K562 (cell line): ENCODE measurements around the gene HIPK2. TPM values are rescaled to one million over a fixed set of nuclear protein-coding genes. Genes with fewer than 3 reads are reported as not detected.

ENCODE experiments used
- ATAC-seq: fragments of 200-7000 bp; cut with Tn5 transposase; 3 replicates; pipeline ENCODE4 v1.9.1; 2020; ENCODE audit warnings: moderate library complexity
- BruUV-seq: library from RNA; stranded (reverse); fragments of 400-500 nt; replicated peaks from 2 replicates; lab custom pipeline; 2021; lab: Mats Ljungman, UMichigan
- CTCF ChIA-PET: fragments of 300-600 bp; formaldehyde crosslinking; extraction: SDS; loops from one replicate; lab custom pipeline; 2021; ENCODE audit warnings: low intra/inter-chr PET ratio; lab: Yijun Ruan, JAX
- POLR2A ChIA-PET: fragments of 300-600, 350-650 bp; sonication (Branson Sonifier 250); formaldehyde crosslinking; extraction: SDS; loops from one replicate; lab custom pipeline; 2021; ENCODE audit warnings: antibody characterized with exemption, inconsistent platforms; lab: Yijun Ruan, JAX
- DNase-seq, 4 experiments: peaks; one replicate each; pipeline versions ENCODE4 v3.0.0 to v3.0.0-alpha.2; 2011 to 2018; ENCODE audit warnings: low spot score in 3 of 4, mixed read lengths in 3 of 4; ENCODE audit errors: extremely low read depth in 1 of 4
- FAIRE-seq: peaks from 2 replicates; lab custom pipeline; 2011; peaks lifted over from hg19 to GRCh38; lab: Jason Lieb, UNC
- H2AFZ ChIP-seq: 2 replicates; pipeline ENCODE4 v1.6.0; 2011; ENCODE audit warnings: low read depth, low read length, control low read depth, inconsistent platforms
- H3K27ac ChIP-seq: fragments of 200-600 bp; 3 replicates; pipeline ENCODE4 v1.8.0; 2011; ENCODE audit warnings: low read depth, mild to moderate bottlenecking, control low read depth, inconsistent platforms, low read length, moderate library complexity, mixed read lengths; ENCODE audit errors: extremely low read depth
- H3K27me3 ChIP-seq, 2 experiments: fragments of 300-600 bp in 1 of 2; 2 replicates in 1 of 2; 3 replicates in 1 of 2; pipeline versions ENCODE4 v1.6.0 to v1.8.0; 2011; ENCODE audit warnings: inconsistent platforms in 2 of 2, low read length in 2 of 2, mild to moderate bottlenecking in 1 of 2, mixed read lengths in 1 of 2, moderate library complexity in 1 of 2; ENCODE audit not compliant: control insufficient read depth in 2 of 2, insufficient read depth in 2 of 2
- H3K36me3 ChIP-seq: fragments of 300-600 bp; 3 replicates; pipeline ENCODE4 v1.8.0; 2011; ENCODE audit warnings: mild to moderate bottlenecking, low read length, inconsistent platforms; ENCODE audit not compliant: control insufficient read depth, insufficient read depth
- H3K4me1 ChIP-seq, 2 experiments: fragments of 200-600 bp in 1 of 2; replicated peaks in 1 of 2; 2 replicates in 1 of 2; 3 replicates in 1 of 2; pipeline versions ENCODE4 v1.5.1 to v1.8.0; 2011; ENCODE audit warnings: inconsistent platforms in 2 of 2, low read length in 2 of 2, mild to moderate bottlenecking in 1 of 2, mixed read lengths in 1 of 2, moderate library complexity in 1 of 2; ENCODE audit not compliant: control insufficient read depth in 2 of 2, insufficient read depth in 2 of 2
- H3K4me2 ChIP-seq: 2 replicates; pipeline ENCODE4 v1.6.1; 2011; ENCODE audit warnings: low read length, control low read depth, inconsistent platforms, mixed read lengths; ENCODE audit not compliant: insufficient read depth
- H3K4me3 ChIP-seq: fragments of 200-600 bp; sonication (generic), shearing (Covaris generic); 2 replicates; pipeline ENCODE4 v1.5.1; 2016; ENCODE audit warnings: control low read depth, inconsistent platforms
- H3K79me2 ChIP-seq: fragments of 200-600 bp; 3 replicates; pipeline ENCODE4 v1.8.0; 2011; ENCODE audit warnings: low read length, inconsistent platforms; ENCODE audit not compliant: control insufficient read depth, insufficient read depth
- H3K9ac ChIP-seq, 2 experiments: 2 replicates each; pipeline versions ENCODE4 v1.6.0 to v1.6.1; 2011; ENCODE audit warnings: low read depth in 2 of 2, low read length in 2 of 2, control low read depth in 1 of 2, inconsistent platforms in 1 of 2, mild to moderate bottlenecking in 1 of 2, mixed read lengths in 1 of 2; ENCODE audit not compliant: insufficient read depth in 1 of 2
- H3K9me1 ChIP-seq: one replicate; pipeline ENCODE4 v1.6.0; 2011; ENCODE audit warnings: inconsistent platforms, mild to moderate bottlenecking, low read length, moderate library complexity; ENCODE audit not compliant: control insufficient read depth, insufficient read depth
- H3K9me3 ChIP-seq: replicated peaks from 2 replicates; pipeline ENCODE4 v1.5.1; 2011; ENCODE audit warnings: low read depth, low read length, inconsistent platforms; ENCODE audit not compliant: control insufficient read depth, insufficient read depth
- H4K20me1 ChIP-seq: replicated peaks from 2 replicates; pipeline ENCODE4 v1.6.1; 2011; ENCODE audit warnings: low read length, inconsistent platforms, mixed read lengths; ENCODE audit not compliant: control insufficient read depth, insufficient read depth
- ARHGAP35 ChIP-seq: fragments of 450-650 bp; IDR thresholded peaks from 2 replicates; pipeline ENCODE4 v1.6.1; 2018; ENCODE audit not compliant: partially characterized antibody
- CBFA2T2 ChIP-seq: fragments of 450-650 bp; conservative IDR thresholded peaks from 2 replicates; pipeline ENCODE4 v1.6.1; 2017; ENCODE audit warnings: mild to moderate bottlenecking
- CBFA2T3 ChIP-seq: fragments of 450-650 bp; IDR thresholded peaks from 2 replicates; pipeline ENCODE4 v1.6.1; 2017
- FOXJ2 ChIP-seq: fragments of 200-800 bp; sonication (Bioruptor generic); IDR thresholded peaks from 2 replicates; pipeline ENCODE4 v1.6.1; 2016; ENCODE audit warnings: missing genetic modification characterization, missing compliant biosample characterization
- KDM4B ChIP-seq, 2 experiments: fragments of 450-650 bp in 1 of 2; sonication (generic) in 1 of 2; IDR thresholded peaks; 2 replicates each; pipeline ENCODE4 v1.6.1; 2016 to 2017; ENCODE audit warnings: borderline replicate concordance in 2 of 2, antibody characterized with exemption in 1 of 2, low read depth in 1 of 2, mild to moderate bottlenecking in 1 of 2
- MCM7 ChIP-seq, 2 experiments: fragments of 450-650 bp; IDR thresholded peaks; 2 replicates each; pipeline ENCODE4 v1.6.1; 2016 to 2018
- NFXL1 ChIP-seq: fragments of 450-650 bp; formaldehyde crosslinking; IDR thresholded peaks from 2 replicates; pipeline ENCODE4 v1.4.0; 2021; ENCODE audit warnings: mild to moderate bottlenecking
- NRF1 ChIP-seq, 2 experiments: fragments of 450-650 bp; IDR thresholded peaks in 1 of 2; conservative IDR thresholded peaks in 1 of 2; 2 replicates each; pipeline ENCODE4 v1.6.1; 2014; ENCODE audit warnings: mild to moderate bottlenecking in 2 of 2
- PHB ChIP-seq: fragments of 250-450 bp; sonication (Bioruptor Pico); IDR thresholded peaks from 2 replicates; pipeline ENCODE4 v1.5.0; 2021
- PHB2 ChIP-seq: fragments of 450-650 bp; IDR thresholded peaks from 2 replicates; pipeline ENCODE4 v1.6.1; 2017; ENCODE audit warnings: low read depth
- RFX1 ChIP-seq: fragments of 450-650 bp; IDR thresholded peaks from 2 replicates; pipeline ENCODE4 v1.6.1; 2016; ENCODE audit warnings: mild to moderate bottlenecking, moderate library complexity
- TCF3 ChIP-seq: sonication (generic); formaldehyde crosslinking; IDR thresholded peaks from 2 replicates; pipeline ENCODE4 v1.4.0; 2020; ENCODE audit warnings: mild to moderate bottlenecking, missing genetic modification reagents
- ZNF224 ChIP-seq: sonication (generic); formaldehyde crosslinking; IDR thresholded peaks from 2 replicates; pipeline ENCODE4 v1.8.0; 2022; ENCODE audit warnings: mild to moderate bottlenecking, missing genetic modification reagents
- WGBS: fragments of 100-300 bp; shearing (Covaris generic); methylation state at CpG from one replicate; pipeline ENCODE4 v1.1.6; 2016; ENCODE audit warnings: low coverage, mixed read lengths; ENCODE audit not compliant: insufficient coverage; ENCODE audit errors: missing lambda C conversion rate; 5-methylcytosine and 5-hydroxymethylcytosine counted together
- in situ Hi-C: fragments of 300-500 bp; cut with MboI; formaldehyde crosslinking; loops from 4 replicates; pipeline ENCODE4 v1.15.0; 2018; ENCODE audit warnings: inconsistent platforms, mixed read lengths
- intact Hi-C: fragments of 100-400 bp; cut with micrococcal nuclease; formaldehyde crosslinking; loops from 2 replicates; pipeline ENCODE4 v1.14.2; 2022
- polyA plus RNA-seq, 8 experiments: library from polyadenylated mRNA; depleted of rRNA in 4 of 8; stranded (reverse) in 5 of 8; unstranded in 3 of 8; fragments of >200 nt; fragmentation: Nextera tagmentation in 2 of 8; fragmentation: Illumina TruSeq in 1 of 8; extraction: Ambion mirVana in 2 of 8; extraction: Trizol in 1 of 8; gene quantifications; 2 replicates each; pipeline versions ENCODE4 v1.2.1 to v1.2.3, GENCODE V29; 2011 to 2014; ENCODE audit warnings: inconsistent platforms in 1 of 8, missing spikeins in 1 of 8
- total RNA-seq, 7 experiments: library from RNA; depleted of rRNA in 6 of 7; stranded (reverse); fragments of >200 nt in 6 of 7; fragmentation: Illumina TruSeq in 2 of 7; extraction: Trizol in 2 of 7; gene quantifications; 2 replicates each; pipeline versions ENCODE4 v1.2.1 to v1.2.3, GENCODE V29; 2011 to 2021; ENCODE audit warnings: low replicate concordance in 1 of 7
- TF ChIP-seq, protein P1 (sequence below): sonication (generic); formaldehyde crosslinking; IDR thresholded peaks from 2 replicates; pipeline ENCODE4 v1.8.0; 2022; ENCODE audit warnings: missing genetic modification reagents, mild to moderate bottlenecking, moderate library complexity, borderline replicate concordance
- TF ChIP-seq, protein P2 (sequence below), 2 experiments: fragments of 450-650 bp; conservative IDR thresholded peaks; 2 replicates each; pipeline ENCODE4 v1.6.1; 2017; ENCODE audit warnings: mild to moderate bottlenecking in 2 of 2, moderate library complexity in 2 of 2
- TF ChIP-seq, protein P3 (sequence below): sonication (generic); formaldehyde crosslinking; IDR thresholded peaks from 2 replicates; pipeline ENCODE4 v1.9.0; 2022; ENCODE audit warnings: mild to moderate bottlenecking, missing genetic modification reagents
- TF ChIP-seq, protein P4 (sequence below): fragments of 450-650 bp; conservative IDR thresholded peaks from 2 replicates; pipeline ENCODE4 v1.6.1; 2016; ENCODE audit warnings: missing genetic modification characterization, low read depth, mild to moderate bottlenecking, missing compliant biosample characterization, moderate library complexity

The HIPK2 gene
- total and polyA plus RNA-seq, 9 of the 15 experiments (the other 6 are each of a cell fraction or from before 2014, with no cell fraction given), result 0.69 to 19.8 (median 5.1) TPM

DNA sequence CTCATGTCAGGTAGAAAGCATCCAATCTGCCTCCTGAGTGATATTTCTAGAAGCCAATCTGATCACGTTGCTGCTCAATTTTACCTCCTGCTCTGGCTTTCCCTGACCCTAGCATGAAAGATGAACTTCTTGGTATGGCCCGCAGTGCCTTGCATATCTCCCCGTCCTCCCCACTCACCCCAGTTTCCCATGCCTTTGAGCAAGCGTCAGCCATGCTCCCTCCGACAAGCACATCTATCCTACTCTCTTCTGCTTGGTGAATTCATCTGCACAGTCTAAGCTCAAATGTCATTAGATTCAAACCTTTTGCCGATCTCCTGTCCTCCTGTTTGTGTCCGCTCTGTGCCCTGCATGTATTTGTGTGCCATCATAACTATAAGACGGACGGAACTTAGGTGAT lies 45.1 kb upstream of the HIPK2 start (continued):
- TF ChIP-seq ARHGAP35 (no peak), MCM7 (IDR thresholded peaks at IDR 0.05) (0 out of 4 replicates have a peak, but pooled peaks of 1 of the 2 experiments have one; percentile 12), NRF1 (conservative IDR thresholded peaks at IDR 0.05 in 1 of 2, IDR thresholded peaks at IDR 0.05 in 1 of 2) (no peak), PHB2 (no peak)

DNA sequence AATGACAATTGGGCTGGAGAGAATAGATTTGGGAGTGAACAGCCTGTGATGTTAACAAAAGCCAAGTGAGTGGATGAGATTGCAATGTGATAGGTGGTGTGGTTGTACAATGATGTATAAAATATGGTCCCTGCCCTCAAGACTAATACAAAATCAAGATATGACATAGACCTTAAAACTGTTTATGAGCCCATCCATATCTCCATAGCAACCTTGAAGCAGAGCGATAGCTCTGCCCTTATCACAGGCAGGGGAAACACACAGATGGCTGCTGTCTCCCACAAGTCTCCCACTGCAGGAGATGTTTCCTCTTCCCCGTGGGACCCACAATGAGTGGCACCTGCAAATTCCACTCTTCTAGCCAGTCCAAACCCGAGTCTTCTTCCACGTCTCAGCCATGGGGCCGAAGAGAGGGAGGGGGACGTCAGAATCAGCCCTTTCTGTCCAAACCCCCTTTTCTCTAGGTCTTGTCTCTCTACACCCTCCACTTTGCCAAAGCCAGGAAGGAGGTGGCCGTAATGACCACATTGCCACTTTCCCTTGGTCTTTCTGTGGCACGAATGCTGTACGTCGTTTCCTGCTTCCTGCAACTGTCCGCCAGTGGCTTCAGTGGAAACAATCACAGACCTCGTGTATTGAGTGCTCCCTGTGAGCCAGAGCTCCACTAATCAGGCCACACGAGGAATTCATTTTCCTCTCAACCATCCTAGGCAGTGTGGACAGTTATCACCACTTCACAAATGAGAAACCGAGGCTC lies 43.7 kb upstream of the HIPK2 start:
- no peak overlapping the region for H2AFZ ChIP-seq
- no peaks in the 10 kb centered on the region for H3K36me3 ChIP-seq
- ATAC-seq, result no peak; the same call in 2 of the 3 replicates
- no peak overlapping the region for H3K4me3 ChIP-seq
- no peaks in the 10 kb centered on the region for H3K79me2 ChIP-seq
- peaks cover 4 to 5% of the 10 kb centered on the region in 2 experiments; a peak in 3 of 5 replicates for H3K4me1 ChIP-seq
- H3K9me3 ChIP-seq, result no peaks in the 10 kb centered on the region
- ChIA-PET POLR2A (interaction anchor here (0.6 to 1.7 kb wide), 4 partner anchors 11 to 888 kb away, joined by 3 to 4 read pairs (median 3); no protein-coding TSS in a partner anchor), CTCF (no interaction called here)
- in situ Hi-C loops, result no loop called here
- no peak overlapping the region for H3K27ac ChIP-seq
- peak overlapping the region in 1 of 2 experiments; percentile 3; a peak in 1 of 4 replicates for H3K9ac ChIP-seq
- H3K27me3 ChIP-seq, result peaks cover 51 to 78% of the 10 kb centered on the region in 2 experiments
- intact Hi-C loops, result loop anchor here (5.0 kb wide), 1 partner anchor 181 kb away; no protein-coding TSS in a partner anchor
- no TSS peak for BruUV-seq
- no peaks in the 10 kb centered on the region for H4K20me1 ChIP-seq
- FAIRE-seq, result no peak
- H3K4me2 ChIP-seq, result no peak overlapping the region
- 1% methylated on average over 14 of the region's 14 CpGs for WGBS
- no peak for DNase-seq
- H3K9me1 ChIP-seq, result no peaks in the 10 kb centered on the region
- TF ChIP-seq, protein P1, sequence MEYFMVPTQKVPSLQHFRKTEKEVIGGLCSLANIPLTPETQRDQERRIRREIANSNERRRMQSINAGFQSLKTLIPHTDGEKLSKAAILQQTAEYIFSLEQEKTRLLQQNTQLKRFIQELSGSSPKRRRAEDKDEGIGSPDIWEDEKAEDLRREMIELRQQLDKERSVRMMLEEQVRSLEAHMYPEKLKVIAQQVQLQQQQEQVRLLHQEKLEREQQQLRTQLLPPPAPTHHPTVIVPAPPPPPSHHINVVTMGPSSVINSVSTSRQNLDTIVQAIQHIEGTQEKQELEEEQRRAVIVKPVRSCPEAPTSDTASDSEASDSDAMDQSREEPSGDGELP (CRISPR knock-in tag), result peak; percentile 19; the same call in 1 of the 2 replicates
- TF ChIP-seq RFX1 (peak; percentile 68), FOXJ2 (peak; percentile 98), ZNF224 (CRISPR knock-in tag) (no peak), CBFA2T3 (peak; percentile 39; the same call in 1 of the 2 replicates), PHB (CRISPR knock-in tag) (no peak), KDM4B (IDR thresholded peaks at IDR 0.05; ENCODE audit: borderline replicate concordance in 2 of 2, low read depth in 1 of 2) (no peak), CBFA2T2 (0 out of 2 replicates have a peak, but pooled peaks have one; percentile 10), NFXL1 (CRISPR knock-in tag) (no peak), TCF3 (CRISPR knock-in tag) (peak; percentile 50)
- TF ChIP-seq, protein P2, sequence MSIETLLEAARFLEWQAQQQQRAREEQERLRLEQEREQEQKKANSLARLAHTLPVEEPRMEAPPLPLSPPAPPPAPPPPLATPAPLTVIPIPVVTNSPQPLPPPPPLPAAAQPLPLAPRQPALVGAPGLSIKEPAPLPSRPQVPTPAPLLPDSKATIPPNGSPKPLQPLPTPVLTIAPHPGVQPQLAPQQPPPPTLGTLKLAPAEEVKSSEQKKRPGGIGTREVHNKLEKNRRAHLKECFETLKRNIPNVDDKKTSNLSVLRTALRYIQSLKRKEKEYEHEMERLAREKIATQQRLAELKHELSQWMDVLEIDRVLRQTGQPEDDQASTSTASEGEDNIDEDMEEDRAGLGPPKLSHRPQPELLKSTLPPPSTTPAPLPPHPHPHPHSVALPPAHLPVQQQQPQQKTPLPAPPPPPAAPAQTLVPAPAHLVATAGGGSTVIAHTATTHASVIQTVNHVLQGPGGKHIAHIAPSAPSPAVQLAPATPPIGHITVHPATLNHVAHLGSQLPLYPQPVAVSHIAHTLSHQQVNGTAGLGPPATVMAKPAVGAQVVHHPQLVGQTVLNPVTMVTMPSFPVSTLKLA (conservative IDR thresholded peaks at IDR 0.05), result no peak
- TF ChIP-seq, protein P3, sequence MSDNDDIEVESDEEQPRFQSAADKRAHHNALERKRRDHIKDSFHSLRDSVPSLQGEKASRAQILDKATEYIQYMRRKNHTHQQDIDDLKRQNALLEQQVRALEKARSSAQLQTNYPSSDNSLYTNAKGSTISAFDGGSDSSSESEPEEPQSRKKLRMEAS (CRISPR knock-in tag), result 0 out of 2 replicates have a peak, but pooled peaks have one; percentile 33
- TF ChIP-seq, protein P4, sequence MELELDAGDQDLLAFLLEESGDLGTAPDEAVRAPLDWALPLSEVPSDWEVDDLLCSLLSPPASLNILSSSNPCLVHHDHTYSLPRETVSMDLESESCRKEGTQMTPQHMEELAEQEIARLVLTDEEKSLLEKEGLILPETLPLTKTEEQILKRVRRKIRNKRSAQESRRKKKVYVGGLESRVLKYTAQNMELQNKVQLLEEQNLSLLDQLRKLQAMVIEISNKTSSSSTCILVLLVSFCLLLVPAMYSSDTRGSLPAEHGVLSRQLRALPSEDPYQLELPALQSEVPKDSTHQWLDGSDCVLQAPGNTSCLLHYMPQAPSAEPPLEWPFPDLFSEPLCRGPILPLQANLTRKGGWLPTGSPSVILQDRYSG (tag), result no peak
